HL-60/S4 (cell line): ENCODE measurements around the gene RUBCNL.

ENCODE experiments used
- in situ Hi-C: fragments of 300-500 bp; cut with MboI; formaldehyde crosslinking; loops from 2 replicates; pipeline ENCODE4 v1.14.3; 2022; ENCODE audit warnings: low sequenced_read_pairs

Gene RUBCNL

GRCh38 chr13:46313432-46314257, 73.4 kb downstream of the RUBCNL start:
- in situ Hi-C loops: loop anchor here (25.0 kb wide), 1 partner anchor 701 kb away; the partner anchor contains the start of gene ERICH6B

GRCh38 chr13:46313024-46313423, 74.0 kb downstream of the RUBCNL start:
- in situ Hi-C loops: loop anchor here (25.0 kb wide), 1 partner anchor 701 kb away; the partner anchor contains the start of gene ERICH6B

- in situ Hi-C loops: loop anchor here (25.0 kb wide), 1 partner anchor 699 kb away; the partner anchor contains the start of gene ERICH6B
These were observed 75.8 kb downstream of the RUBCNL start for GRCh38 chr13:46311217-46311616.

GRCh38 chr13:46310066-46310465, 77.0 kb downstream of the RUBCNL start:
- in situ Hi-C loops: loop anchor here (25.0 kb wide), 1 partner anchor 698 kb away; the partner anchor contains the start of gene ERICH6B

GRCh38 chr13:46307554-46307953, 79.5 kb downstream of the RUBCNL start:
- in situ Hi-C loops: loop anchor here (25.0 kb wide), 1 partner anchor 695 kb away; the partner anchor contains the start of gene ERICH6B

- in situ Hi-C loops: loop anchor here (25.0 kb wide), 1 partner anchor 692 kb away; the partner anchor contains the start of gene ERICH6B
These were observed 82.5 kb downstream of the RUBCNL start for GRCh38 chr13:46304546-46304945.

GRCh38 chr13:46303742-46304385, 83.2 kb downstream of the RUBCNL start:
- in situ Hi-C loops: loop anchor here (25.0 kb wide), 1 partner anchor 692 kb away; the partner anchor contains the start of gene ERICH6B

- in situ Hi-C loops: loop anchor here (25.0 kb wide), 1 partner anchor 135 kb away; no protein-coding TSS in a partner anchor
These were observed 89.7 kb downstream of the RUBCNL start for GRCh38 chr13:46297361-46297811.

GRCh38 chr13:46296921-46297320, 90.1 kb downstream of the RUBCNL start:
- in situ Hi-C loops: loop anchor here (25.0 kb wide), 1 partner anchor 135 kb away; no protein-coding TSS in a partner anchor

GRCh38 chr13:46296115-46296822, 90.8 kb downstream of the RUBCNL start:
- in situ Hi-C loops: loop anchor here (25.0 kb wide), 1 partner anchor 134 kb away; no protein-coding TSS in a partner anchor

GRCh38 chr13:46295491-46296114, 91.4 kb downstream of the RUBCNL start:
- in situ Hi-C loops: loop anchor here (25.0 kb wide), 1 partner anchor 133 kb away; no protein-coding TSS in a partner anchor

GRCh38 chr13:46293436-46293835, 93.6 kb downstream of the RUBCNL start:
- in situ Hi-C loops: loop anchor here (25.0 kb wide), 1 partner anchor 131 kb away; no protein-coding TSS in a partner anchor
